Activated CD4-positive, alpha-beta memory T cell treated with anti-CD3 and anti-CD28 coated beads for 36 hours (primary cell): ENCODE measurements around the gene ERV3-1. TPM values are rescaled to one million over a fixed set of nuclear protein-coding genes. Genes with fewer than 3 reads are reported as not detected.
"Not testable (repeated sequence)": the region's sequence is repeated elsewhere in the genome, so short reads cannot be mapped to it uniquely, and the experiment has no call there.

ENCODE experiments used
- CTCF ChIA-PET: fragments of 350-600 bp; sonication (Branson Sonifier 250); formaldehyde crosslinking; loops from one replicate; lab custom pipeline; 2021; ENCODE audit warnings: antibody characterized with exemption, inconsistent platforms; lab: Charles Lee
- POLR2A ChIA-PET: fragments of 350-600 bp; sonication (Branson Sonifier 250); formaldehyde crosslinking; loops from one replicate; lab custom pipeline; 2021; ENCODE audit warnings: antibody characterized with exemption; lab: Charles Lee
- DNase-seq: peaks from one replicate; pipeline ENCODE4 v3.0.0-alpha.2; 2020
- H3K27ac Mint-ChIP-seq: one replicate; pipeline ENCODE4 v1.8.0; 2021; ENCODE audit warnings: mixed read lengths
- H3K27me3 Mint-ChIP-seq: one replicate; pipeline ENCODE4 v1.8.0; 2021; ENCODE audit warnings: mixed read lengths
- H3K36me3 Mint-ChIP-seq: one replicate; pipeline ENCODE4 v1.8.0; 2021; ENCODE audit warnings: mixed read lengths
- H3K4me1 Mint-ChIP-seq: one replicate; pipeline ENCODE4 v1.8.0; 2021; ENCODE audit warnings: low read depth, mixed read lengths
- H3K4me3 Mint-ChIP-seq: one replicate; pipeline ENCODE4 v1.8.0; 2021; ENCODE audit warnings: mild to moderate bottlenecking, mixed read lengths
- H3K9me3 Mint-ChIP-seq: one replicate; pipeline ENCODE4 v1.8.0; 2021; ENCODE audit warnings: mixed read lengths
- intact Hi-C: fragments of 100-400 bp; cut with micrococcal nuclease; formaldehyde crosslinking; loops from one replicate; pipeline ENCODE4 v1.15.1; 2023
- total RNA-seq, 2 experiments: library from RNA; stranded (reverse); gene quantifications; one replicate each; pipeline ENCODE4 v1.2.3, GENCODE V29; 2021

Gene ERV3-1
- total RNA-seq, 2 experiments from 2014 or later, result 8.2 to 8.7 TPM

- H3K36me3 Mint-ChIP-seq, POLR2A ChIA-PET, H3K27ac Mint-ChIP-seq, H3K4me3 Mint-ChIP-seq, intact Hi-C loops, H3K9me3 Mint-ChIP-seq, CTCF ChIA-PET, DNase-seq, H3K4me1 Mint-ChIP-seq, H3K27me3 Mint-ChIP-seq: not testable (repeated sequence)
These were observed 27.8 kb upstream of the ERV3-1 start for GRCh38 chr7:65034120-65034782.

- H3K4me3 Mint-ChIP-seq, H3K27me3 Mint-ChIP-seq, H3K36me3 Mint-ChIP-seq, intact Hi-C loops, H3K9me3 Mint-ChIP-seq, POLR2A ChIA-PET, H3K27ac Mint-ChIP-seq, H3K4me1 Mint-ChIP-seq, CTCF ChIA-PET, DNase-seq: not testable (repeated sequence)
These were observed 26.9 kb upstream of the ERV3-1 start for GRCh38 chr7:65033391-65033790.

- intact Hi-C loops, CTCF ChIA-PET: not testable (repeated sequence)
These were observed 18.5 kb upstream of the ERV3-1 start for GRCh38 chr7:65025023-65025422.

GRCh38 chr7:65020978-65021377, 14.5 kb upstream of the ERV3-1 start:
- H3K36me3 Mint-ChIP-seq, H3K27me3 Mint-ChIP-seq, H3K27ac Mint-ChIP-seq, intact Hi-C loops, POLR2A ChIA-PET, H3K4me1 Mint-ChIP-seq, DNase-seq, H3K4me3 Mint-ChIP-seq, H3K9me3 Mint-ChIP-seq: not testable (repeated sequence)
- CTCF ChIA-PET, result interaction anchor here (0.7 kb wide), 1 partner anchor 50 kb away, joined by 4 read pairs; no protein-coding TSS in a partner anchor

More at GRCh38 chr7:65025023-65025422, 18.5 kb upstream of the ERV3-1 start:
- POLR2A ChIA-PET, H3K36me3 Mint-ChIP-seq, DNase-seq, H3K4me1 Mint-ChIP-seq, H3K27me3 Mint-ChIP-seq, H3K9me3 Mint-ChIP-seq, H3K27ac Mint-ChIP-seq, H3K4me3 Mint-ChIP-seq: not testable (repeated sequence)

GRCh38 chr7:65009881-65010280, 3.4 kb upstream of the ERV3-1 start:
- H3K4me3 Mint-ChIP-seq, H3K9me3 Mint-ChIP-seq, DNase-seq, POLR2A ChIA-PET, H3K27me3 Mint-ChIP-seq, H3K36me3 Mint-ChIP-seq, H3K27ac Mint-ChIP-seq, CTCF ChIA-PET: not testable (repeated sequence)
- intact Hi-C loops, result loop anchor here (10.0 kb wide), 2 partner anchors 345 to 695 kb away; partner anchors contain the start of genes ZNF107 and ZNF736
- peaks cover 19% of the 10 kb centered on the region for H3K4me1 Mint-ChIP-seq

GRCh38 chr7:65009394-65009793, 2.9 kb upstream of the ERV3-1 start:
- intact Hi-C loops, result loop anchor here (10.0 kb wide), 2 partner anchors 345 to 695 kb away; partner anchors contain the start of genes ZNF107 and ZNF736
- peaks cover 24% of the 10 kb centered on the region for H3K4me1 Mint-ChIP-seq
- H3K9me3 Mint-ChIP-seq, DNase-seq, H3K27me3 Mint-ChIP-seq, POLR2A ChIA-PET, H3K27ac Mint-ChIP-seq, CTCF ChIA-PET, H3K4me3 Mint-ChIP-seq: not testable (repeated sequence)
- peaks cover 11% of the 10 kb centered on the region for H3K36me3 Mint-ChIP-seq

- peaks cover 34% of the 10 kb centered on the region for H3K4me1 Mint-ChIP-seq
- DNase-seq, H3K27me3 Mint-ChIP-seq: not testable (repeated sequence)
- intact Hi-C loops, result loop anchor here (2.0 to 10.0 kb wide), 3 partner anchors 342 to 692 kb away; partner anchors contain the start of genes ZNF107, ZNF736 and ZNF92
- peak overlapping the region; percentile 95 for H3K4me3 Mint-ChIP-seq
- CTCF ChIA-PET, result interaction anchor here (0.7 to 1.5 kb wide), 3 partner anchors 33 to 377 kb away, joined by 3 read pairs; no protein-coding TSS in a partner anchor
- H3K27ac Mint-ChIP-seq, result peak overlapping the region; percentile 70
- H3K9me3 Mint-ChIP-seq, result peaks cover 11% of the 10 kb centered on the region
- POLR2A ChIA-PET, result interaction anchor here (0.6 to 1.8 kb wide), 9 partner anchors 31 to 700 kb away, joined by 3 to 15 read pairs (median 4); partner anchors contain the start of genes ZNF107, ZNF138, ZNF273 and ZNF680
- peaks cover 28% of the 10 kb centered on the region for H3K36me3 Mint-ChIP-seq
These were observed 549 bp upstream of the ERV3-1 start for GRCh38 chr7:65007036-65007435.

GRCh38 chr7:65004575-65004974, 1.9 kb downstream of the ERV3-1 start:
- Mint-ChIP-seq H3K36me3 (peaks cover 47% of the 10 kb centered on the region), H3K27ac (no peak overlapping the region), H3K9me3 (peaks cover 28% of the 10 kb centered on the region), H3K4me3 (peak overlapping the region; percentile 95), H3K4me1 (peaks cover 39% of the 10 kb centered on the region), H3K27me3 (no peaks in the 10 kb centered on the region)
- ChIA-PET CTCF (no interaction called here), POLR2A (no interaction called here)
- intact Hi-C loops, result loop anchor here (10.0 kb wide), 2 partner anchors 340 to 690 kb away; partner anchors contain the start of genes ZNF107 and ZNF736
- DNase-seq, result no peak

- no peak for DNase-seq
- no peak overlapping the region for H3K4me3 Mint-ChIP-seq
- H3K27me3 Mint-ChIP-seq, result no peaks in the 10 kb centered on the region
- intact Hi-C loops, result loop anchor here (10.0 kb wide), 2 partner anchors 338 to 688 kb away; partner anchors contain the start of genes ZNF107 and ZNF736
- H3K9me3 Mint-ChIP-seq, result peaks cover 41% of the 10 kb centered on the region
- H3K27ac Mint-ChIP-seq, result no peak overlapping the region
- H3K36me3 Mint-ChIP-seq, result peaks cover 62% of the 10 kb centered on the region
- CTCF ChIA-PET, result no interaction called here
- H3K4me1 Mint-ChIP-seq, result peaks cover 39% of the 10 kb centered on the region
- POLR2A ChIA-PET, result no interaction called here
These were observed 3.4 kb downstream of the ERV3-1 start for GRCh38 chr7:65002972-65003585.

- Mint-ChIP-seq H3K36me3 (peaks cover 73% of the 10 kb centered on the region), H3K4me3 (no peak overlapping the region)
These were observed 5.1 kb downstream of the ERV3-1 start for GRCh38 chr7:65001291-65001814.

GRCh38 chr7:64999165-65000004, 7.1 kb downstream of the ERV3-1 start:
- no peak for DNase-seq
- CTCF ChIA-PET, result no interaction called here
- intact Hi-C loops, result loop anchor here (10.0 kb wide), 2 partner anchors 335 to 685 kb away; partner anchors contain the start of genes ZNF107 and ZNF736

More at GRCh38 chr7:65001291-65001814, 5.1 kb downstream of the ERV3-1 start:
- Mint-ChIP-seq H3K4me1 (peaks cover 32% of the 10 kb centered on the region), H3K27me3 (no peaks in the 10 kb centered on the region), H3K9me3 (peaks cover 58% of the 10 kb centered on the region), H3K27ac (no peak overlapping the region)
- CTCF ChIA-PET, result no interaction called here
- no peak for DNase-seq
- intact Hi-C loops, result loop anchor here (10.0 kb wide), 2 partner anchors 337 to 687 kb away; partner anchors contain the start of genes ZNF107 and ZNF736
- POLR2A ChIA-PET, result no interaction called here

More at GRCh38 chr7:64999165-65000004, 7.1 kb downstream of the ERV3-1 start:
- Mint-ChIP-seq H3K4me3 (no peak overlapping the region), H3K9me3 (peaks cover 76% of the 10 kb centered on the region), H3K27ac (no peak overlapping the region), H3K36me3 (peaks cover 65% of the 10 kb centered on the region), H3K27me3 (no peaks in the 10 kb centered on the region), H3K4me1 (peaks cover 15% of the 10 kb centered on the region)
- POLR2A ChIA-PET, result no interaction called here
